H9 (cell line): ENCODE data around the gene PSMD6. TPM values are rescaled to one million over a fixed set of nuclear protein-coding genes. Genes with fewer than 3 reads are reported as not detected.

Source experiments
- DNase-seq: peaks from one replicate; pipeline ENCODE4 v3.0.0-alpha.2; 2017
- H2AFZ ChIP-seq: one replicate; pipeline ENCODE4 v1.6.1; 2013; ENCODE audit warnings: mild to moderate bottlenecking, low read length, control low read depth, moderate library complexity
- H2AK5ac ChIP-seq: 2 replicates; pipeline ENCODE4 v1.6.1; 2013; ENCODE audit warnings: low read length, control low read depth, mixed read lengths; ENCODE audit not compliant: insufficient read length
- H2BK120ac ChIP-seq: one replicate; pipeline ENCODE4 v1.6.1; 2013; ENCODE audit warnings: low read depth, mild to moderate bottlenecking, low read length, control low read depth, inconsistent platforms; ENCODE audit not compliant: poor library complexity, severe bottlenecking
- H2BK12ac ChIP-seq: 2 replicates; pipeline ENCODE4 v1.6.1; 2013; ENCODE audit warnings: low read length, control low read depth, mixed read lengths, low read depth; ENCODE audit not compliant: insufficient read length
- H2BK15ac ChIP-seq: 2 replicates; pipeline ENCODE4 v1.6.1; 2013; ENCODE audit warnings: low read depth, low read length, control low read depth
- H2BK20ac ChIP-seq: one replicate; pipeline ENCODE4 v1.6.1; 2013; ENCODE audit warnings: low read depth, mild to moderate bottlenecking, low read length, control low read depth, inconsistent platforms; ENCODE audit not compliant: poor library complexity, severe bottlenecking
- H2BK5ac ChIP-seq: 2 replicates; pipeline ENCODE4 v1.6.1; 2013; ENCODE audit warnings: low read length, control low read depth, mixed read lengths; ENCODE audit not compliant: insufficient read length
- H3K14ac ChIP-seq: 2 replicates; pipeline ENCODE4 v1.6.1; 2013; ENCODE audit warnings: low read length, control low read depth; ENCODE audit not compliant: insufficient read depth
- H3K18ac ChIP-seq: 2 replicates; pipeline ENCODE4 v1.6.1; 2013; ENCODE audit warnings: low read depth, mild to moderate bottlenecking, mixed read lengths, low read length, control low read depth; ENCODE audit not compliant: insufficient read length
- H3K23ac ChIP-seq: 2 replicates; pipeline ENCODE4 v1.6.1; 2013; ENCODE audit warnings: low read length, control low read depth, mixed read lengths, low read depth; ENCODE audit not compliant: insufficient read length
- H3K23me2 ChIP-seq: 2 replicates; pipeline ENCODE4 v1.6.1; 2013; ENCODE audit warnings: low read depth, mild to moderate bottlenecking, mixed read lengths, low read length, control low read depth; ENCODE audit not compliant: insufficient read length, poor library complexity, severe bottlenecking
- H3K27ac ChIP-seq: 2 replicates; pipeline ENCODE4 v1.5.1; 2013; ENCODE audit warnings: low read length, control low read depth, mixed read lengths, low read depth; ENCODE audit not compliant: insufficient read length
- H3K27me3 ChIP-seq: 2 replicates; pipeline ENCODE4 v1.6.1; 2013; ENCODE audit warnings: low read length, control low read depth, inconsistent platforms; ENCODE audit not compliant: insufficient read depth
- H3K4ac ChIP-seq: 2 replicates; pipeline ENCODE4 v1.6.1; 2013; ENCODE audit warnings: low read depth, mild to moderate bottlenecking, control low read depth, inconsistent platforms, low read length, moderate library complexity
- H3K4me1 ChIP-seq: 2 replicates; pipeline ENCODE4 v1.6.1; 2013; ENCODE audit warnings: low read length, control low read depth, inconsistent platforms; ENCODE audit not compliant: insufficient read depth
- H3K4me2 ChIP-seq: 2 replicates; pipeline ENCODE4 v1.6.1; 2013; ENCODE audit warnings: low read length, control low read depth, mixed read lengths; ENCODE audit not compliant: insufficient read length, insufficient read depth
- H3K56ac ChIP-seq: 2 replicates; pipeline ENCODE4 v1.6.1; 2013; ENCODE audit warnings: low read depth, mild to moderate bottlenecking, mixed read lengths, low read length, control low read depth; ENCODE audit not compliant: insufficient read length
- H3K79me1 ChIP-seq: 2 replicates; pipeline ENCODE4 v1.6.1; 2013; ENCODE audit warnings: low read depth, mild to moderate bottlenecking, moderate library complexity, low read length, control low read depth, inconsistent platforms; ENCODE audit not compliant: insufficient read depth, poor library complexity, severe bottlenecking
- H3K79me2 ChIP-seq: 2 replicates; pipeline ENCODE4 v1.6.1; 2013; ENCODE audit warnings: low read length, control low read depth, inconsistent platforms; ENCODE audit not compliant: insufficient read depth
- H3K9ac ChIP-seq: 2 replicates; pipeline ENCODE4 v1.6.1; 2013; ENCODE audit warnings: low read length, control low read depth, mixed read lengths; ENCODE audit not compliant: insufficient read length; ENCODE audit errors: extremely low read depth
- H3K9me3 ChIP-seq: one replicate; pipeline ENCODE4 v1.6.1; 2013; ENCODE audit warnings: low read depth, low read length, inconsistent platforms; ENCODE audit not compliant: control insufficient read depth
- H3T11ph ChIP-seq: one replicate; pipeline ENCODE4 v1.6.1; 2013; ENCODE audit warnings: mild to moderate bottlenecking, low read length, control low read depth, inconsistent platforms
- H4K20me1 ChIP-seq: one replicate; pipeline ENCODE4 v1.6.1; 2013; ENCODE audit not compliant: control insufficient read depth, insufficient read length, insufficient read depth
- H4K5ac ChIP-seq: 2 replicates; pipeline ENCODE4 v1.6.1; 2013; ENCODE audit warnings: low read depth, mild to moderate bottlenecking, mixed read lengths, low read length, control low read depth; ENCODE audit not compliant: insufficient read length
- H4K8ac ChIP-seq: replicated peaks from 2 replicates; pipeline ENCODE4 v1.6.1; 2013; ENCODE audit warnings: low read length, control low read depth, mixed read lengths, low read depth; ENCODE audit not compliant: insufficient read length
- H4K91ac ChIP-seq: 2 replicates; pipeline ENCODE4 v1.6.1; 2013; ENCODE audit warnings: low read depth, mild to moderate bottlenecking, moderate library complexity, mixed read lengths, low read length, control low read depth; ENCODE audit not compliant: insufficient read length
- H3K27ac Mint-ChIP-seq, 3 experiments: 2 replicates in 2 of 3; 3 replicates in 1 of 3; pipeline ENCODE4 v1.8.0; 2020 to 2021; ENCODE audit warnings: mixed read lengths in 3 of 3, mild to moderate bottlenecking in 1 of 3, moderate library complexity in 1 of 3
- H3K27me3 Mint-ChIP-seq: 2 replicates; pipeline ENCODE4 v1.8.0; 2021; ENCODE audit warnings: low read depth, mild to moderate bottlenecking, moderate library complexity, mixed read lengths
- H3K36me3 Mint-ChIP-seq, 3 experiments: 2 replicates in 2 of 3; 3 replicates in 1 of 3; pipeline ENCODE4 v1.8.0; 2020 to 2021; ENCODE audit warnings: low read depth in 3 of 3, mixed read lengths in 3 of 3; ENCODE audit not compliant: insufficient read depth in 1 of 3
- H3K4me1 Mint-ChIP-seq, 2 experiments: 2 replicates each; pipeline ENCODE4 v1.8.0; 2020; ENCODE audit warnings: mixed read lengths in 2 of 2
- H3K4me3 Mint-ChIP-seq, 2 experiments: 2 replicates in 1 of 2; 3 replicates in 1 of 2; pipeline ENCODE4 v1.8.0; 2020 to 2021; ENCODE audit warnings: mild to moderate bottlenecking in 2 of 2, mixed read lengths in 2 of 2, moderate library complexity in 1 of 2
- H3K9me3 Mint-ChIP-seq, 2 experiments: 2 replicates in 1 of 2; 3 replicates in 1 of 2; pipeline ENCODE4 v1.8.0; 2020; ENCODE audit warnings: mild to moderate bottlenecking in 2 of 2, mixed read lengths in 2 of 2, moderate library complexity in 1 of 2
- WGBS: extraction: QIAGEN DNeasy Blood & Tissue Kit; methylation state at CpG from one replicate; pipeline ENCODE4 v1.1.7; 2013; ENCODE audit warnings: missing lambda C conversion rate, low lambda C conversion rate, mixed read lengths; ENCODE audit not compliant: insufficient read length; ENCODE audit errors: extremely low coverage; 5-methylcytosine and 5-hydroxymethylcytosine counted together
- total RNA-seq: library from RNA; stranded (reverse); gene quantifications from 2 replicates; pipeline ENCODE4 v1.2.1, GENCODE V29; 2021
- TF ChIP-seq, protein P1 (sequence below): fragments of 200-600 bp; sonication (generic); conservative IDR thresholded peaks from 3 replicates; pipeline ENCODE4 v1.8.0; 2021; ENCODE audit warnings: antibody characterized with exemption, mild to moderate bottlenecking

The PSMD6 gene
- total RNA-seq, 1 experiment from 2014 or later = 112 TPM

- no peak overlapping the region for H4K91ac ChIP-seq
- peaks cover 6% of the 10 kb centered on the region for H3K27me3 Mint-ChIP-seq
- no peak overlapping the region for H3K4me3 Mint-ChIP-seq
- no peak overlapping the region for H3K9ac ChIP-seq
- no CpG with 5 or more reads among the region's 4 CpGs for WGBS
- no peaks in the 10 kb centered on the region for H3K36me3 Mint-ChIP-seq
- no peak overlapping the region for H3K56ac ChIP-seq
- no peaks in the 10 kb centered on the region for H3K4me1 ChIP-seq
- H2BK15ac ChIP-seq = no peak overlapping the region
- H3K4ac ChIP-seq = no peak overlapping the region
- H3K79me2 ChIP-seq = no peaks in the 10 kb centered on the region
- H3K27ac ChIP-seq = no peak overlapping the region
- H2BK120ac ChIP-seq = no peak overlapping the region
- no peaks in the 10 kb centered on the region for H3K9me3 Mint-ChIP-seq
- no peak overlapping the region for H2BK5ac ChIP-seq
- H3K27me3 ChIP-seq = no peaks in the 10 kb centered on the region
- no peak overlapping the region for H2AFZ ChIP-seq
- no peaks in the 10 kb centered on the region for H3K9me3 ChIP-seq
- H3K14ac ChIP-seq = no peak overlapping the region
- H3K79me1 ChIP-seq = no peaks in the 10 kb centered on the region
- TF ChIP-seq, protein P1, sequence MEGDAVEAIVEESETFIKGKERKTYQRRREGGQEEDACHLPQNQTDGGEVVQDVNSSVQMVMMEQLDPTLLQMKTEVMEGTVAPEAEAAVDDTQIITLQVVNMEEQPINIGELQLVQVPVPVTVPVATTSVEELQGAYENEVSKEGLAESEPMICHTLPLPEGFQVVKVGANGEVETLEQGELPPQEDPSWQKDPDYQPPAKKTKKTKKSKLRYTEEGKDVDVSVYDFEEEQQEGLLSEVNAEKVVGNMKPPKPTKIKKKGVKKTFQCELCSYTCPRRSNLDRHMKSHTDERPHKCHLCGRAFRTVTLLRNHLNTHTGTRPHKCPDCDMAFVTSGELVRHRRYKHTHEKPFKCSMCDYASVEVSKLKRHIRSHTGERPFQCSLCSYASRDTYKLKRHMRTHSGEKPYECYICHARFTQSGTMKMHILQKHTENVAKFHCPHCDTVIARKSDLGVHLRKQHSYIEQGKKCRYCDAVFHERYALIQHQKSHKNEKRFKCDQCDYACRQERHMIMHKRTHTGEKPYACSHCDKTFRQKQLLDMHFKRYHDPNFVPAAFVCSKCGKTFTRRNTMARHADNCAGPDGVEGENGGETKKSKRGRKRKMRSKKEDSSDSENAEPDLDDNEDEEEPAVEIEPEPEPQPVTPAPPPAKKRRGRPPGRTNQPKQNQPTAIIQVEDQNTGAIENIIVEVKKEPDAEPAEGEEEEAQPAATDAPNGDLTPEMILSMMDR = no peak
- no peaks in the 10 kb centered on the region for H4K20me1 ChIP-seq
- no peaks in the 10 kb centered on the region for H3K23me2 ChIP-seq
- H3T11ph ChIP-seq = no peak overlapping the region
- H3K23ac ChIP-seq = no peak overlapping the region
- H3K27ac Mint-ChIP-seq = no peak overlapping the region
- no peak overlapping the region for H2BK20ac ChIP-seq
- H4K8ac ChIP-seq = no peak overlapping the region
- H2AK5ac ChIP-seq = no peak overlapping the region
- H3K4me1 Mint-ChIP-seq = peaks cover 16 to 20% of the 10 kb centered on the region in 2 experiments
- no peak overlapping the region for H2BK12ac ChIP-seq
- no peak for DNase-seq
- H4K5ac ChIP-seq = no peak overlapping the region
- no peak overlapping the region for H3K4me2 ChIP-seq
- no peak overlapping the region for H3K18ac ChIP-seq
Measured at GRCh38 chr3:64057231-64057630, 33.9 kb upstream of the PSMD6 start.
